Karpas-422 (cell line): ENCODE measurements around the gene CYFIP1. TPM values are rescaled to one million over a fixed set of nuclear protein-coding genes. Genes with fewer than 3 reads are reported as not detected.

Source experiments
- total RNA-seq: library from RNA; depleted of rRNA; stranded (reverse); fragments of >200 nt; shearing (Covaris generic); gene quantifications from 2 replicates; pipeline ENCODE4 v1.2.3, GENCODE V29; 2014; ENCODE audit warnings: low replicate concordance; rRNA removed

The CYFIP1 gene
- total RNA-seq, 1 experiment from 2014 or later, result 0.04 TPM

Other genes with a start within 250 kb of the CYFIP1 start
- gene NIPA1, start 193.7 kb downstream of the CYFIP1 start, total RNA-seq, result 21.2 and 24.3 TPM in 2 replicates
- gene NIPA2, start 141.7 kb downstream of the CYFIP1 start, total RNA-seq, result 40.2 and 76.7 TPM in 2 replicates
- 15.3 and 17.9 TPM in 2 replicates for gene TUBGCP5, start 59.2 kb upstream of the CYFIP1 start, total RNA-seq
- not detected in 2 replicates for gene GOLGA6L1, start 156.5 kb upstream of the CYFIP1 start, total RNA-seq